MM.1S (cell line): ENCODE data around the gene SYCE1L.
"Not testable (repeated sequence)": the region's sequence is repeated elsewhere in the genome, so short reads cannot be mapped to it uniquely, and the experiment has no call there.

Source experiments
- DNase-seq: peaks from one replicate; pipeline ENCODE4 v3.0.0-alpha.2; 2015
- H2AFZ ChIP-seq: fragments of 300-600 bp; sonication (generic); 2 replicates; pipeline ENCODE4 v1.6.0; 2016; ENCODE audit warnings: antibody characterized with exemption, low read length
- H3F3A ChIP-seq: fragments of 300-600 bp; sonication (generic); 2 replicates; pipeline ENCODE4 v1.6.1; 2016; ENCODE audit warnings: mild to moderate bottlenecking, antibody characterized with exemption, low read length, moderate library complexity, mixed read lengths; ENCODE audit not compliant: insufficient read depth
- H3K27ac ChIP-seq: fragments of 300-600 bp; sonication (generic); 2 replicates; pipeline ENCODE4 v1.5.1; 2016; ENCODE audit warnings: mild to moderate bottlenecking, low read length
- H3K27me3 ChIP-seq: fragments of 300-600 bp; sonication (generic); replicated peaks from 2 replicates; pipeline ENCODE4 v1.6.0; 2016; ENCODE audit warnings: low read length; ENCODE audit not compliant: insufficient read depth
- H3K36me3 ChIP-seq: fragments of 300-600 bp; sonication (generic); replicated peaks from 2 replicates; pipeline ENCODE4 v1.6.1; 2016; ENCODE audit warnings: mild to moderate bottlenecking, low read length, mixed read lengths; ENCODE audit not compliant: insufficient read depth
- H3K4me1 ChIP-seq: fragments of 300-600 bp; sonication (generic); 2 replicates; pipeline ENCODE4 v1.6.1; 2016; ENCODE audit warnings: low read length, mixed read lengths
- H3K4me2 ChIP-seq: fragments of 300-600 bp; sonication (generic); 2 replicates; pipeline ENCODE4 v1.6.0; 2016; ENCODE audit warnings: low read depth, low read length
- H3K4me3 ChIP-seq: fragments of 300-600 bp; sonication (generic); 2 replicates; pipeline ENCODE4 v1.5.1; 2016; ENCODE audit warnings: low read length, mixed read lengths
- H3K79me2 ChIP-seq: fragments of 300-600 bp; sonication (generic); 2 replicates; pipeline ENCODE4 v1.6.1; 2016; ENCODE audit warnings: mixed run types, low read length, mixed read lengths
- H3K9ac ChIP-seq: fragments of 300-600 bp; sonication (generic); 2 replicates; pipeline ENCODE4 v1.6.1; 2016; ENCODE audit warnings: low read length, mixed read lengths
- H3K9me2 ChIP-seq: fragments of 300-600 bp; sonication (generic); replicated peaks from 2 replicates; pipeline ENCODE4 v1.6.1; 2016; ENCODE audit warnings: mild to moderate bottlenecking, low read length, mixed read lengths; ENCODE audit not compliant: insufficient read depth
- H3K9me3 ChIP-seq: fragments of 300-600 bp; sonication (generic); replicated peaks from 2 replicates; pipeline ENCODE4 v1.6.1; 2016; ENCODE audit warnings: mild to moderate bottlenecking, low read length, mixed read lengths; ENCODE audit not compliant: insufficient read depth
- H4K20me1 ChIP-seq: fragments of 300-600 bp; sonication (generic); 2 replicates; pipeline ENCODE4 v1.6.1; 2016; ENCODE audit warnings: mild to moderate bottlenecking, low read length, moderate library complexity, mixed read lengths; ENCODE audit not compliant: insufficient read depth
- CTCF ChIP-seq: fragments of 300-600 bp; sonication (generic); IDR thresholded peaks from 2 replicates; pipeline ENCODE4 v1.5.1; 2016; ENCODE audit warnings: antibody characterized with exemption, low read length, mixed read lengths
- EZH2 ChIP-seq: fragments of 300-600 bp; sonication (generic); optimal IDR thresholded peaks from 2 replicates; pipeline ENCODE3; 2017; ENCODE audit warnings: low read depth, mild to moderate bottlenecking, antibody characterized with exemption, low read length, mixed read lengths
- EZH2phosphoT487 ChIP-seq: fragments of 300-600 bp; sonication (generic); IDR thresholded peaks from 2 replicates; pipeline ENCODE4 v1.6.1; 2018; ENCODE audit warnings: antibody characterized with exemption, low read length

The SYCE1L gene

GRCh38 chr16:77172951-77173350 is 26.3 kb upstream of the SYCE1L start:
- Histone ChIP-seq H3K9ac (no peak overlapping the region), H3F3A (no peaks in the 10 kb centered on the region), H3K27me3 (no peaks in the 10 kb centered on the region), H3K9me3 (no peaks in the 10 kb centered on the region), H3K4me2 (no peak overlapping the region), H3K79me2 (no peaks in the 10 kb centered on the region), H3K4me3 (no peak overlapping the region), H4K20me1 (no peaks in the 10 kb centered on the region), H3K27ac (no peak overlapping the region), H3K4me1 (no peaks in the 10 kb centered on the region), H3K9me2 (no peaks in the 10 kb centered on the region), H2AFZ (no peak overlapping the region), H3K36me3 (no peaks in the 10 kb centered on the region)
- no peak for DNase-seq
- TF ChIP-seq CTCF: no peak
- TF ChIP-seq EZH2phosphoT487: no peak
- TF ChIP-seq EZH2: no peak

- TF ChIP-seq CTCF (no peak), EZH2 (no peak), EZH2phosphoT487 (no peak)
- no peak overlapping the region for H3K9ac ChIP-seq
- no peak overlapping the region for H2AFZ ChIP-seq
- H3K79me2 ChIP-seq: no peaks in the 10 kb centered on the region
- no peaks in the 10 kb centered on the region for H3K4me1 ChIP-seq
- no peaks in the 10 kb centered on the region for H3K27me3 ChIP-seq
- H3K36me3 ChIP-seq: no peaks in the 10 kb centered on the region
- no peaks in the 10 kb centered on the region for H4K20me1 ChIP-seq
- H3K4me3 ChIP-seq: no peak overlapping the region
- DNase-seq: no peak
- no peak overlapping the region for H3K4me2 ChIP-seq
- H3K9me3 ChIP-seq: no peaks in the 10 kb centered on the region
- no peaks in the 10 kb centered on the region for H3K9me2 ChIP-seq
- no peaks in the 10 kb centered on the region for H3F3A ChIP-seq
- H3K27ac ChIP-seq: no peak overlapping the region
Measured at GRCh38 chr16:77183137-77183536, 16.1 kb upstream of the SYCE1L start.

GRCh38 chr16:77186298-77186697 is 12.9 kb upstream of the SYCE1L start:
- H3K4me2 ChIP-seq: not testable (repeated sequence)

GRCh38 chr16:77190190-77190477 is 9.1 kb upstream of the SYCE1L start:
- H4K20me1 ChIP-seq: no peaks in the 10 kb centered on the region
- peak overlapping the region; percentile 89; the same call in 1 of the 2 replicates for H3K27ac ChIP-seq
- H3K4me3 ChIP-seq: peak overlapping the region; percentile 84
- peak overlapping the region; percentile 83 for H2AFZ ChIP-seq
- peaks cover 26% of the 10 kb centered on the region for H3K79me2 ChIP-seq
- no peak for TF ChIP-seq EZH2
- TF ChIP-seq CTCF: no peak
- TF ChIP-seq EZH2phosphoT487: no peak
- DNase-seq: no peak
- H3K36me3 ChIP-seq: no peaks in the 10 kb centered on the region
- H3K9ac ChIP-seq: peak overlapping the region; percentile 78
- H3K4me2 ChIP-seq: peak overlapping the region; percentile 43
- H3K9me3 ChIP-seq: no peaks in the 10 kb centered on the region
- no peaks in the 10 kb centered on the region for H3K27me3 ChIP-seq
- no peaks in the 10 kb centered on the region for H3F3A ChIP-seq
- H3K4me1 ChIP-seq: 0 out of 2 replicates have a peak, but pooled peaks cover 6% of the 10 kb centered on the region
- H3K9me2 ChIP-seq: no peaks in the 10 kb centered on the region

More at GRCh38 chr16:77186298-77186697, 12.9 kb upstream of the SYCE1L start:
- not testable (repeated sequence) for H3K9me3 ChIP-seq, H3K79me2 ChIP-seq, H3K27ac ChIP-seq, H3K9me2 ChIP-seq, H3K4me3 ChIP-seq, H2AFZ ChIP-seq, H3F3A ChIP-seq, H3K27me3 ChIP-seq, H3K4me1 ChIP-seq, H4K20me1 ChIP-seq, H3K36me3 ChIP-seq, H3K9ac ChIP-seq, DNase-seq
